G401.6 (cell line): ENCODE data around the gene SLX9.
"Not testable (repeated sequence)": the region's sequence is repeated elsewhere in the genome, so short reads cannot be mapped to it uniquely, and the experiment has no call there.

Experiments
- FAIRE-seq: peaks from 2 replicates; lab custom pipeline; 2012; peaks lifted over from hg19 to GRCh38; lab: Jason Lieb, UNC

The SLX9 gene

GRCh38 chr21:44960141-44961092, 20.6 kb downstream of the SLX9 start:
- peak; percentile 67 for FAIRE-seq

- no peak for FAIRE-seq
Observed at GRCh38 chr21:44962403-44962966, 22.7 kb downstream of the SLX9 start.

- no peak for FAIRE-seq
Observed at GRCh38 chr21:44964381-44964780, 24.6 kb downstream of the SLX9 start.

- no peak for FAIRE-seq
Observed at GRCh38 chr21:44965251-44966022, 25.6 kb downstream of the SLX9 start.

- no peak for FAIRE-seq
Observed at GRCh38 chr21:44966135-44967081, 26.6 kb downstream of the SLX9 start.

GRCh38 chr21:44967082-44968047, 27.5 kb downstream of the SLX9 start:
- no peak for FAIRE-seq

GRCh38 chr21:44969066-44969670, 29.3 kb downstream of the SLX9 start:
- no peak for FAIRE-seq

GRCh38 chr21:44969931-44970755, 30.3 kb downstream of the SLX9 start:
- no peak for FAIRE-seq

- no peak for FAIRE-seq
Observed at GRCh38 chr21:44970766-44971671, 31.2 kb downstream of the SLX9 start.

- FAIRE-seq = no peak
Observed at GRCh38 chr21:44971672-44971995, 31.8 kb downstream of the SLX9 start.

GRCh38 chr21:44972301-44972814, 32.5 kb downstream of the SLX9 start:
- no peak for FAIRE-seq

- no peak for FAIRE-seq
Observed at GRCh38 chr21:44972821-44973220, 33.0 kb downstream of the SLX9 start.

GRCh38 chr21:44973598-44973997, 33.8 kb downstream of the SLX9 start:
- FAIRE-seq = no peak

- FAIRE-seq = no peak
Observed at GRCh38 chr21:44974676-44975075, 34.8 kb downstream of the SLX9 start.

GRCh38 chr21:44975720-44976555, 36.1 kb downstream of the SLX9 start:
- FAIRE-seq = no peak

GRCh38 chr21:44976556-44977393, 36.9 kb downstream of the SLX9 start:
- FAIRE-seq = not testable (repeated sequence)
